Adipose tissue (tissue), 3 donors: Measurements from ENCODE around the gene SEPTIN8. TPM values are rescaled to one million over a fixed set of nuclear protein-coding genes. Genes with fewer than 3 reads are reported as not detected.

Source experiments
- H3K27ac ChIP-seq: one replicate; pipeline ENCODE4 v1.5.1; 2013; ENCODE audit warnings: low read depth, low read length
- WGBS, 3 donors: extraction: QIAGEN DNeasy Blood & Tissue Kit; methylation state at CpG; one replicate each; pipeline ENCODE4 v1.1.7; 2013; 5-methylcytosine and 5-hydroxymethylcytosine counted together
- polyA plus RNA-seq, 3 donors: library from polyadenylated mRNA; stranded (reverse); fragments of 200-250 nt; gene quantifications; one replicate each; pipeline ENCODE4 v1.2.3, GENCODE V29; 2013
- donor health status: healthy with polysubstance abuse.
- donor health status: Bipolar disorder and iron deficiency.
- donor health status: healthy.

Gene SEPTIN8
- polyA plus RNA-seq, 3 donors, result 11.2 to 34.1 (median 15.4) TPM

DNA sequence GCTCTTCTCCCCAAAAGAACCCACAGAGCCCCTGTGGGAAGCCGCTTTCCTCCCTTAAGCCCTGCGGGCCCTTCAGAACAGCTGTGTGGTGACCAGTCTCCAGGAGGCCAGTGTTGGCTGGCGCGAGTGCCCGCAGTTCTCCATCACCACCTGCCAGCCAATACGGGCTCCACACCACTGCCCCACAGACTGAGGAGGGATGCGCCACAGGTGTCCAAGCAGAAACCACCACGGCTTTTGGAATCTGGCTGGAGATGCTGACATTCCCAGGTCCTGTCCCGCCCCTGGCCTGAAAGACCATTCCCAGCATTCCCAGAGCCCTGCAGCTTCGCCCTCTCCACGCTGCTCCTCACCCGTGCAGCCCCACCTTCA lies 17.0 kb downstream of the SEPTIN8 start:
- WGBS, 3 donors, result 94 to 98% (median 95%) methylated on average over 12 of the region's 12 CpGs
- H3K27ac ChIP-seq, result no peak overlapping the region

DNA sequence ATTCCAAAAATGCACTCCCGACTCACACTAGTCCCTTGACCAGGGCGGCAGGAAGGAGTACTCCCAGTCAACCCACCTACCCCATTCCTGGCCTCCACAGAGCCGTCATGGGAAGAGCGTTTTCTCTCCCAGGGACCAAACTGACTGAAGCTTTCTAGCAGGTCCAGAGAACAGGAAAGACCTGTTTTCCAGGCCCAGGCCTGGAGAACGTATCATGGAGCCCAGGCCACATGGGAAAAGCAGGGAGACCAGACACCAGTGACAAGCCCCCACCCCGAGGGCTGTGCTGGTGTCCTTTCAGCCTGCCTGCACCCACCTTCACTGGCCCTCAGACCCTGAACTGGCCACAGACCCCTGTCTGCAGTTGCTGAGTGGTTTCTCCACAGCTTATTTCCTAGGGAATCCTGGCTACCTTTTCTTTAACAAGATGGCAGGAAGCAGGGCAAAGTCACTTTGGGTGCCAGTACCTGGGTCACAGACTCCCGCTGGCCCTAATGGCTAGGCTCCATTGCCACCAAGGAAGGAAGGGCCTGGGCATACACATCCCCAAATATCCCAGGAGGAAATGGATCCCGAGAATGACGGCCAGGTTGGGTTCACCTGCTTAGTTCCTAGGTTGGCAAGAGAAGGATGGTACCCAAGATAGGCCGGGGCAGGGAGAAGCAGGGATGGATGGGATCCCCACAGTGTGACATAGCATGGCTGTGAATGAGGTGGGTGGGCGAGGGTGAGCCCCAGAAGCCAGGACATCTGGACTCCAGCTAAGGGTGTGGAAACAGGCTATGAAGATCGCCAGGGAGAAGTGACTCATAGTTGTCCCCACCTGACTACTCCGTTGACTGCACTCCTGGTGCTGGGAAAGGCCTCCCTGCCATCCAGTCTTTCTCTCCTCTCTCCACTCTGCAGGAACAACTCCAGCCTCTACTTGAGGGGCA lies 17.7 kb downstream of the SEPTIN8 start:
- WGBS, 3 donors, result 81 to 92% (median 90%) methylated on average over 13 of the region's 13 CpGs
- no peak overlapping the region for H3K27ac ChIP-seq

DNA sequence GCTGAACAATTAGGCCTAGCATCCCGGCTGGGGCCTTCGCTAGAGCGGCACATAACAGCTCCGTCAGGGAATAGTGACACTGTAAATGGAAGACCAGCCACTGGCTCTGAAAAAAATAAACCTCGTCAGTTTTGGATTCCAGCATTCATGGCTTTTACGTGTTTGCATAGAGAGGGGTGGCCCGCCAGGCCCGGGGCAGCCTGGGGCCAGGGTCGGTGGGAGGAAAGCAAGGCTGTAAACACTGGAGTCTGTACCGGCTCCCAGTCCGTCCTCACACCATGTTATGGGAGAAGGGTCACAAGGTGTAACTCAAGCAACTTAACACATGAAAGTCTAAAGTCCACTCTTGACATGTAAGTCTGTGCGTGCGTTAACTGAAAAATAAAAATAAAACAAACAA lies 18.6 kb downstream of the SEPTIN8 start:
- no peak overlapping the region for H3K27ac ChIP-seq
- 87 to 95% (median 89%) methylated on average over 13 of the region's 13 CpGs for WGBS, 3 donors

DNA sequence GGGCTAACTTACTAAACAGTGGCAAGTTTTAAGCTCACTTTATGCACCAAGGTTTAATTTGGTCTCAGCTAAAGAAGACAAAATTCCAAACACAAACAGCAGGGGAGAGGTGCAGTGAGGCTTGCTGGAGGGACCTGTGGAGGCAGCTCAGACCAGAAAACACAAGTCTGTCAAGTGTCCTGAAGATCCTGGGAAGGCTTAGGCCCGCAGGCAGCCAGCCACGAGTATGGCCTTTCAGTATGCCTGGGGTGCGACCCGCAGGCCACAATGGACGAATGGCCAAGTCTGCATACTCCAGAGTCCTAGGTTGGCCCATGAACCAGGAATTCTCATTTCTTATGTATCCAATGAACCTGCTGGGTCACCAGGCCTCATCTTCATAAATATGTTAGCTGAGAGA lies 20.5 kb downstream of the SEPTIN8 start:
- whole genome bisulfite sequencing, 3 donors, result 86 to 91% (median 87%) methylated on average over 5 of the region's 5 CpGs
- no peak overlapping the region for H3K27ac ChIP-seq

DNA sequence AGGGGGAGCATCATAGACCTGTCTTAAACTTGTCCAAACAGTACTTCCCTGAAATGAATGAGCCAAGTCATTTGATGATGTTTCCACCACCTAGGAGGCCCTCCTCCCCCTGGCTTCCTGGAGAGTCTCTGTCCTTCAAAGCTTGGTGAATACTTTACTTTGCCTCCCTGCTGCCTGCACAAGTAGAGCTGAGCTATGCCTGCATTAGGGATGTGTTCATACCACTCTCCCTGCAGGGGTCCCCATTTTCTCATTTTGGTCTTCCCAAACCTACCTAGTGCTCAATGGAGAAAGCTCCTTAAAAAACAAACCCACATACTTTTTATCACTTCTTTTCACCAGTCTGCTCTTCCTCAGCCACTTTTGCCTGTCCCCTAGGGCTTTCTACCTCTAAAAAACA lies 22.1 kb downstream of the SEPTIN8 start:
- H3K27ac ChIP-seq, result no peak overlapping the region

DNA sequence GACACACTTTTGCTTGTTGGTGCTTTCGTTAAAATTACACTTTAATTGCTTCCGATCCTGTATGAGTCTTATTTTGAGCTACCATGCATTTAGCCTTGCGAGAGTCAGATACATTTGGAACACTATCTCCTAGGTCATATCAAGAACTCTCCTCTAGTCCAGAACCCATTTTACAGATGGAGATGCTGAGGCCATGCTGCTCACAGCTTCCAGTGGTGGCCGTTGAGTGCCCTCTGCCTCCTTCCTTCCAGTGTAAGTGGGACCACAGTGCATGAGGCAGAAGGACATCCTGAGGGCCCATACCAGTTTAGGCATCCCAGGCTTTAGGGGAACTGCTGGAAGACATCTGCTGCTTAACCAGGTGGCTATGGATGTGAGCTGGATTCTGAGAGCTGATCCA lies 22.9 kb downstream of the SEPTIN8 start:
- no peak overlapping the region for H3K27ac ChIP-seq
- WGBS, 3 donors, result 94 to 96% (median 95%) methylated on average over 4 of the region's 4 CpGs

DNA sequence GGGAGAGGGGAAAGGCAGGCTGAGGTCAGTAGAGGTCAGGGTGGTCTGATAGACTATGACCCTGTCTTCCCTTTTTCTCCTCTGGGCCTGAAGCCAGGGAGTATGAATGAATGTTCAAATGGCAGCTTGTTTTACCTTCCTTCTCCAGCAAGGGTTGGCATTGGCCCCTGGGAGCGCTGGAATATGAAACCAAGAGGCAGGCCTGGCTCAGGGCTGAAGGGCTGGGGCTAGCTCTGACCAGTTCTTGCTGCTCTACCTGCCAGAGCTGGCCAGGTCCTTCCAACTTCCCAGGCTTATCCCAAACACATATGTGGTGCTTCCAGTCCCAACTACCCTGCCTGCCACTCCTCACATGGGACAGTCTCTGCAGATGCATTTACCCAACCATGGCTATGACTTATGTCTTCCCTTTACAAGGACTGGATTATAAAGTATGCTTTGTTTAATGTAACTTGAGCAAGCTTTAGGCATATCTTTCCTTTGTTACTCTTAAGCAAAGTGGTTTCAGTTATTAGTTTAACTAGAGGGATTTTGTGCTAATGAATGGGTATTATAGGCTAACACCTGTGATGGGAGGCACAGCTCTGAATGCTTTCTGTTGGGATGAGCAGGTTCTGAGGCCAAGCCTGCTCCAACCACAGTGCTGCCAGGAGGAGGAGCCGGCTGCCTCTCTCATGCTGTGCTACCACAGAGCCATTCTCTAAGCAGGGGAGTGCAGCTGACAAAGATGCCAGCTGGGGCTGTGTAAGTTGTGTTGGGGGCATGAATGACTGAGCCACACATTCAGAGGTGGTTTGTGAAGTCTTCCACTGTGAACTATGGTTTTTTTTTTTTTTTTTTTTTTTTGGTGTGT lies 23.7 kb downstream of the SEPTIN8 start:
- 54 to 89% (median 86%) methylated on average over 2 of the region's 2 CpGs for WGBS, 3 donors
- H3K27ac ChIP-seq, result no peak overlapping the region

DNA sequence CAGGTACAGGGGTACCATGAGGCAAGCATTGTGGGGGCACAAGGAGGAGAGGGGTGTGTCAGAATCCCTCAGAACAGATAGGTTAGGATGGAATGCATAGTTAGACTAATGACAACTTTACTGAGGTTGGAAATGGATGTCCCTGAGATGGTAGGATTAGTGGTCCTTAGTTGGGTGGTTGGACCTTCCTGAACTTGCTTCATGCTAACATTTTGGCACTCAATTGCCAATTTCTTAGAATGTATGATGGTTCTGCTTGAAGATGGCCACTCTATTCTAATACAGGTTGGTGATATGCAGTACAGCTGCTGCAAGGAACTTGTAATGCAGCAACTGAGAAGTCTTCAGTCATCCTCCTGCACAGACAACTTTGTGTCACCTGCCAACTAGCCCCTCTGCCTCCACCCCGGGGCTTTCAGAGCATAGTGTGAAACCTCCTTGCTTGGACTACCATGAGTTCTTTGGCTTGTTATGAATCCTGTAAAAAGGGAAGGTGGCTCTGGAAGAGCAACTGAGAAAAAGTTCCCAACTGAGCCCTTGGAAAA lies 24.4 kb downstream of the SEPTIN8 start:
- no peak overlapping the region for H3K27ac ChIP-seq
- WGBS, 3 donors, result 91 to 94% (median 93%) methylated on average over 1 of the region's 1 CpG

DNA sequence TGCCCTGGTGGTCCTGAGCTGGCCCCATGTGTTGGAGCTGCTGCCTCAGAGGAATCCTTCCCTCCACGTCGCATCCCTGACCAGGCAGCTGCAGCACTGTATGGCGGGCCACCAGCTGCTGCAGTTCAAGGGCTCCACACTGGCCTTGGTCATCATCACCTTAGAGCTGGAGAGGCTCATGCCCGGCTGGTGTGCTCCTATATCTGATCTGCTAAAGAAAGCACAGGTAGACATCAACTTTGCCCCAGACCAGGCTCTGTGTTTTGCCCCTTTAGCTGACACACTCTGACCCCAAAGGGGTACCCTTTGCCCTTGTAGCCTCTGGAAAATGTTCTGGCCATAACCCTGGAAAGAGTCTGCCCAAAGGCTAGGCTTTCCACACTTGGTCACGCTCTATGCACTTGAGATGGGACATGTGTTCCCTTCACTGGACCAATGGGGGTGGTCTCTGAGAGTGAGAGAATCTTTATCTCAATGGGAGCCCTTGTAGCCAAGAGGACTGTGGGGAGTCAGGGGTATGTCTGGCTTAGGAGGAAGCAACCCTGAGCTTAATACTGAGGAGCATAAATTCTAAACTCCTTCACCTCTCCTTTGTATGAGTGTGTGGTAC lies 25.0 kb downstream of the SEPTIN8 start:
- 91 to 95% (median 94%) methylated on average over 5 of the region's 5 CpGs for WGBS, 3 donors
- H3K27ac ChIP-seq, result no peak overlapping the region

DNA sequence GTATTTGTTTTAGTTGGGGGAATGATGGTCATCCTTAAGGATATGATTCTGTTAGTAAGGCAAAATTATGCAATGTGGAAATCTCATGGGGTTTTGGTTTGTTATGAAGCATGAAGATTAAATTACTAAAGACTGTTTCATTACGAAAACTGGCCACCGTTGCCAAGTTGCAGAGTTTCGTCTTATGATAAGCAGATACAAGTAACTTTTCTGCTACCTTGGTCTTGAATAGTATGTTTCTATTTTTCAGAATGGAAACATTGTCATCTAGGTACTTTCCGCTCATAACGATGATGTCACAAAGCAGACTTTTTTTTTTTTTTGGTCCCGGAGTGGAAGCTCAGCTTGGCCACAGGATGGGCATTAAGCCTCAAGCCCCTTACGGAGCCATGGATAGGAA lies 25.6 kb downstream of the SEPTIN8 start:
- no peak overlapping the region for H3K27ac ChIP-seq
- WGBS, 3 donors, result 52 to 77% (median 55%) methylated on average over 7 of the region's 7 CpGs

DNA sequence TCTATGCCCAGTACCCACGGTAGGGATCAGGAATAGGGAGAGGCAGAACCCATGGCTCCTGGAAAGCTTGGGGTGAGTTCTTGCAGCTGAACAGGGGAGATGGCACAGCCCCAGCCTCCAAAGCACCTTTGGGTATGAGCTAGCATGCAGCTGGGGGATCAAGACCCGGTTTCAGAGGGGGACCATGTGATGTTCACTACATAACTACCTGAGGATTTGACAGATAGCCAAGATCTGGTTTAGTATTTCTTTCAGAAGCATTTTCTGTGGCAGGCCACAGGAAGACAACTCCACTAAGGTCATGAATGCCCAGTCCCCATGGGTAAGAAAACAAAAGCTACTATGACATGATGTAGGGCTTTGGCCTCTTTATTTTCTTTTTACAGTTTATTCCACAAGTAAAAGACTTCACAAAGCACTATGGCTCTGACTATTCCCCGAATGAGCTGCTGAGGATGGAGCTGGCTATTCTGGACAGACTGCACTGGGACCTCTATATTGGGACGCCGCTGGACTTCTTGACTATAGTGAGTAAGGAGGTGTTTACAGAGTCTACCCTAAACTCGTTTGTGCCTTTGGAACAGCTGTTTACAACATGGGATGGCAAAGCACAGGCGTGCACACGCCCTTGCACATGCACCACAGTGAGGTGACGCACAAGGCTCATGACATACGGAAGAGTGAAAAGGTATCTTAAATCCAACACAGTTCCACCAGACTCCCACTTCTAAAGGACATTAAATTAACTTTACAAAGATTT lies 26.4 kb downstream of the SEPTIN8 start:
- H3K27ac ChIP-seq, result no peak overlapping the region
- 72 to 84% (median 83%) methylated on average over 10 of the region's 10 CpGs for WGBS, 3 donors

DNA sequence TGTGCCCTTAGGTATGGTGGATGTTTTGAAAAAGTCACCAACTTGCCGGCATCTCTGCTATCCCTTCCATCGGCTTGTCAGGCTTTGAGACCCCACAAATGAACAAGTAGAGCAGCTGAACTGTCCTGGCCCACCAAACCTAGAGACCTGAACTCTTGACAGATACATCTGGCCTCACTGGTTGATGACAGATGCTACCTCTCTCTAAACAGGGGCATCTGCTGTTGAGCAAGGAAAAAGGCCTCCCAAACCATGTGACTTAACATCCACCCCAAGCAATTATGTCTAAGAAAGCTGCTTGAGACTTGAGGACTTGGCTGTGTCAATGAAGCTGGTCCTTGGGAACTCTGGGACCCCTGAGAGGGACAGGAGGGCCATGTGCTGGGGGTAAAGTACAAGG lies 27.5 kb downstream of the SEPTIN8 start:
- 95 to 98% (median 96%) methylated on average over 2 of the region's 2 CpGs for WGBS, 3 donors

DNA sequence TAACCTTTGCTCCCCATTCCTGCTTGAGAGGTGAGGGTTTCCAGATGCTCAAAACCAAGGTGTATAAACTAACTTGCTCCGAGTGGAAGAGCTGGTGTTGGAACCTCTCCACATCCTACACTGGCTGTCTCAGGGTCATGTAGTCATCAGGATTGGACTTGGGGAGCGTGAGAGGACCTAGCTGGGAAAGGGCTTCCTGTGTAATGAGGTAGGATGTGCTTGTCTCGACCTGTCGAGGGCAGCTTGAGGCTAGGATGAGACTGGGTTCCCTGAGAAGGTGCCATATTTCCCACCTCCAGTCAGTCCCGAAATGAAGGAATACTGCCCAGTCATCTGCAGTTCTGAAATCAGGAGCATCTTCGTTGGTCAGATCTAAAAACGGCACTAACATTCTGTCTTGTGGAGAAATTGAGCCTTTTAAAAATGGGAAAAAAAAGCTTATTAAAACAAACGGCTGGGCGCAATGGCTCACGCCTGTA lies 28.5 kb downstream of the SEPTIN8 start:
- 93 to 95% (median 94%) methylated on average over 10 of the region's 10 CpGs for WGBS, 3 donors

More for the DNA sequence above, 27.5 kb downstream of the SEPTIN8 start:
- no peak overlapping the region for H3K27ac ChIP-seq

DNA sequence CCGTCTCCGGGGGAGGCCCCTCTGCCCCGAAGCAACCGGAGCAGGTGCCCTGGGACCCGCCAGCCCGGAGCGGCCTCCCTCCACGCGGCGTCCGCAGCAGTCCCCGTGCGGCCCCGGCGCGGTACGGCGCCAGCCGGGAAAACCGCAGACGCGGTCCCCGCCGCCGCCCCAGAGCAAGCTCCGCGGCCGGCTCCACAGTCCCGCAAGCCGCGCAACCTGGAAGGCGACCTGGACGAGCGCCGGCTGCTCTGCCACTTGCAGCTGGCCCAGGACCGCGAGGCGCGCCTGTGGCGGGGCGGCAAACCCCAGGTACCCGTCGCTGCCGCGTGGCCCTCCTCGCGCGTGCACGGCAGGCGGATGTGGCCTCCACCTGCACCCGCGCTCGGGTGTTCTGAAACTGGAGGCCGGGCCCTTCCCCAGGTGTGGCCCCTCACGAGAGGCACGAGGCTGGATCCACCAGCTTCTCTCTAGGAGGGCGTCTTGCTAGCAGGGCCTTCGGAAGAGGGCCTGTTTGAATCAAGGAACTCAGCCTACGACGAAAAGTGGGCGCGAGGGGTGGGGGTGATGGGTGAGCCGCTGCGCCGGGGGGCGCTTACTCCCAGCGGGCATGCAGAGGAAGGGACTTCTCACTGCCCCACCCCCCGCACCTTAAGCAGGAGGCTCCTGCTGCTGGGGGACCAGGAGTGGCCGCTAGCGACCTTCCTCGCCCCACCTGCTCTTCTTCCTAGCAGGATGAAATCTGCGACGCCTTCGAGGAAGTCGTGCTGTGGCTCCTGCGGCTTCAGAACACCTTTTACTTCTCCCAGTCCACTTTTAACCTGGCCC lies 29.2 kb downstream of the SEPTIN8 start:
- H3K27ac ChIP-seq, result no peak overlapping the region
- WGBS, 3 donors, result 36 to 40% (median 39%) methylated on average over 62 to 76 of the region's 76 CpGs

More for the DNA sequence above, 28.5 kb downstream of the SEPTIN8 start:
- H3K27ac ChIP-seq, result no peak overlapping the region

DNA sequence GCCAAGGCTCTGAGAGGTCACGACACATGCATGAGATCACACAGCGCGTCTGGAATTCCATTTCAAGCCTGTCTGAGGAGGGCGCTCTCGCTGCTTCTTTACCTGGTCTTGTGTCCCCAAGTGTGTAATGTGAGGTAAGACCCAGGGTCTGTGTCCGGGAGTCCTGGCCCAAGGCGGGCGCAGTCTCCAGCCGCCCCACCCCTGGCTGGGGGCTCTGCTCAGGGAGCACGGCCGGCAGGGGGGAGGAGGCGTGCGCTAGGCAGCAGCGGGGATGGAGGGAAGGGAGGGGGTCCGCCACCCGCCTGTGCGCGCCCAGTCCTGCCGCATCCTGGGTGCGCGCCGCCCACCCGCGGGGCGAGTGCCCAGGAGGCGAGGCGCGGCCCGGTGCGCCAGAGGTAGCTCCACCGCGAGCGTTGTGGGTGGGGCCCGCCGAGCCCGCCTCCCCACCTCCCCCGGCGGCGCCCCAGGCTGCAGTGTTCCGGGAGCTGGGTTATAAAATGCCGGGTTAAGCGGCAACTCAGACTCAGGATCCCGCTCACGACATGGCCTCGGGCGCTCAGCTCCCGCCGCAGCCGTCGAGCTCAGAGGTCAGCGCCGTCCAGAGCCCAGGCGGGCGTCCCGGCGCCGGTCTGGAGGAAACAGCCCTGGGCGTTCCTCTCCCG lies 30.0 kb downstream of the SEPTIN8 start, which contains the start of gene CCNI2:
TSS of gene CCNI2 (plus strand) at position 473 of the 662 bp plus-strand sequence. CDS start at position 543, 70 bp downstream.
- WGBS, 3 donors, result 2 to 3% (median 2%) methylated on average over 38 to 59 of the region's 59 CpGs

DNA sequence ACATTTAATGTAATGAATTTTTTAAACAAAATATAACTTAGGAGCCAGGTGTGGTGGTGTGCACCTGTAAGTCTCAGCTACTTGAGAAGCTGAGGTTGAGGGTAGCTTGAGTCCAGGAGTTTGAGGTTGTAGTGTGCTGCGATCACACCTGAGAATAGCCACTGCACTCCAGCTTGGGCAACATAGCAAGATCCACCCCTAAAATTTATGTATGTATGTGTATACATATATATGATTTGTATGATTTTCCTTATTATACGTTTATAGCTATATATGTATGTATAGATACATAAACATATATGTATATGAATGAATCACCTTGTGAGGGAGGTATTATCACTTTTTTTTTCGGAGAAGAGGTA lies 30.5 kb downstream of the SEPTIN8 start:
- WGBS, 3 donors, result 24 to 27% (median 26%) methylated on average over 3 of the region's 3 CpGs
- H3K27ac ChIP-seq, result no peak overlapping the region

More for the DNA sequence above, 30.0 kb downstream of the SEPTIN8 start, which contains the start of gene CCNI2:
- H3K27ac ChIP-seq, result no peak within 1 kb of the TSS
